Activated naive CD8-positive, alpha-beta T cell treated with anti-CD3 and anti-CD28 coated beads, Interleukin-2, amount 50 U/mL, for 24 hours (primary cell): Measurements from ENCODE around the gene C1orf115.
A peak's percentile ranks its signal among the peaks of the same experiment; 100 is the strongest.

Experiments used
- ATAC-seq: fragments of 150-1000 bp; cut with Tn5 transposase; one replicate; pipeline ENCODE4 v1.10.0; 2021
- DNase-seq: peaks from one replicate; pipeline ENCODE4 v3.0.0; 2021
- H3K27ac Mint-ChIP-seq: one replicate; pipeline ENCODE4 v1.8.0; 2021; ENCODE audit warnings: mild to moderate bottlenecking, mixed read lengths
- H3K27me3 Mint-ChIP-seq: one replicate; pipeline ENCODE4 v1.8.0; 2021; ENCODE audit warnings: mixed read lengths
- H3K36me3 Mint-ChIP-seq: one replicate; pipeline ENCODE4 v1.8.0; 2021; ENCODE audit warnings: low read depth, mixed read lengths
- H3K4me1 Mint-ChIP-seq: one replicate; pipeline ENCODE4 v1.8.0; 2021; ENCODE audit warnings: mixed read lengths
- H3K4me3 Mint-ChIP-seq: one replicate; pipeline ENCODE4 v1.8.0; 2021; ENCODE audit warnings: mild to moderate bottlenecking, moderate library complexity, mixed read lengths
- H3K9me3 Mint-ChIP-seq: one replicate; pipeline ENCODE4 v1.8.0; 2021; ENCODE audit warnings: mixed read lengths

Gene C1orf115

GRCh38 chr1:220684890-220685289, 5.3 kb upstream of the C1orf115 start:
- Mint-ChIP-seq H3K4me3 (no peak overlapping the region), H3K4me1 (peaks cover 3% of the 10 kb centered on the region), H3K36me3 (no peaks in the 10 kb centered on the region), H3K27me3 (peaks cover 3% of the 10 kb centered on the region), H3K27ac (no peak overlapping the region), H3K9me3 (no peaks in the 10 kb centered on the region)
- DNase-seq: no peak
- no peak for ATAC-seq

GRCh38 chr1:220685879-220686278, 4.3 kb upstream of the C1orf115 start:
- no peak overlapping the region for H3K27ac Mint-ChIP-seq
- H3K27me3 Mint-ChIP-seq: peaks cover 6% of the 10 kb centered on the region
- H3K4me3 Mint-ChIP-seq: no peak overlapping the region

GRCh38 chr1:220687809-220688208, 2.4 kb upstream of the C1orf115 start:
- peaks cover 5% of the 10 kb centered on the region for H3K4me1 Mint-ChIP-seq
- H3K4me3 Mint-ChIP-seq: no peak overlapping the region
- peaks cover 12% of the 10 kb centered on the region for H3K27me3 Mint-ChIP-seq
- H3K27ac Mint-ChIP-seq: no peak overlapping the region
- no peak for ATAC-seq
- no peak for DNase-seq
- H3K9me3 Mint-ChIP-seq: no peaks in the 10 kb centered on the region
- H3K36me3 Mint-ChIP-seq: no peaks in the 10 kb centered on the region

More at GRCh38 chr1:220685879-220686278, 4.3 kb upstream of the C1orf115 start:
- DNase-seq (no peak), ATAC-seq (no peak)
- H3K36me3 Mint-ChIP-seq: no peaks in the 10 kb centered on the region
- H3K9me3 Mint-ChIP-seq: no peaks in the 10 kb centered on the region
- H3K4me1 Mint-ChIP-seq: peaks cover 5% of the 10 kb centered on the region

- Mint-ChIP-seq H3K27me3 (peaks cover 16% of the 10 kb centered on the region), H3K4me3 (peak overlapping the region; percentile 71), H3K9me3 (no peaks in the 10 kb centered on the region), H3K4me1 (peaks cover 5% of the 10 kb centered on the region), H3K36me3 (no peaks in the 10 kb centered on the region), H3K27ac (no peak overlapping the region)
- ATAC-seq (no peak), DNase-seq (no peak)
Measured at GRCh38 chr1:220689666-220690065, 497 bp upstream of the C1orf115 start.

- ATAC-seq (no peak), DNase-seq (no peak)
- H3K4me3 Mint-ChIP-seq: peak overlapping the region; percentile 18
- peaks cover 16% of the 10 kb centered on the region for H3K27me3 Mint-ChIP-seq
- no peak overlapping the region for H3K27ac Mint-ChIP-seq
- H3K36me3 Mint-ChIP-seq: no peaks in the 10 kb centered on the region
- H3K4me1 Mint-ChIP-seq: peaks cover 5% of the 10 kb centered on the region
- H3K9me3 Mint-ChIP-seq: no peaks in the 10 kb centered on the region
Measured at GRCh38 chr1:220691053-220691684, 1.0 kb downstream of the C1orf115 start.

GRCh38 chr1:220692436-220693228, 2.5 kb downstream of the C1orf115 start:
- no peaks in the 10 kb centered on the region for H3K36me3 Mint-ChIP-seq
- H3K9me3 Mint-ChIP-seq: no peaks in the 10 kb centered on the region
- H3K27ac Mint-ChIP-seq: no peak overlapping the region
- H3K4me1 Mint-ChIP-seq: peaks cover 5% of the 10 kb centered on the region
- peaks cover 16% of the 10 kb centered on the region for H3K27me3 Mint-ChIP-seq
- no peak overlapping the region for H3K4me3 Mint-ChIP-seq
- ATAC-seq (no peak), DNase-seq (no peak)

GRCh38 chr1:220694866-220695382, 4.8 kb downstream of the C1orf115 start:
- ATAC-seq (no peak), DNase-seq (no peak)
- no peak overlapping the region for H3K27ac Mint-ChIP-seq
- H3K9me3 Mint-ChIP-seq: no peaks in the 10 kb centered on the region
- peaks cover 13% of the 10 kb centered on the region for H3K27me3 Mint-ChIP-seq
- H3K36me3 Mint-ChIP-seq: peaks cover 1% of the 10 kb centered on the region
- H3K4me1 Mint-ChIP-seq: peaks cover 2% of the 10 kb centered on the region
- no peak overlapping the region for H3K4me3 Mint-ChIP-seq

GRCh38 chr1:220695426-220695825, 5.3 kb downstream of the C1orf115 start:
- H3K9me3 Mint-ChIP-seq: no peaks in the 10 kb centered on the region
- DNase-seq (no peak), ATAC-seq (no peak)
- H3K27ac Mint-ChIP-seq: no peak overlapping the region
- H3K4me1 Mint-ChIP-seq: no peaks in the 10 kb centered on the region
- peaks cover 1% of the 10 kb centered on the region for H3K36me3 Mint-ChIP-seq
- H3K27me3 Mint-ChIP-seq: peaks cover 10% of the 10 kb centered on the region
- no peak overlapping the region for H3K4me3 Mint-ChIP-seq

GRCh38 chr1:220696226-220696862, 6.2 kb downstream of the C1orf115 start:
- no peak for DNase-seq
- H3K27me3 Mint-ChIP-seq: peaks cover 11% of the 10 kb centered on the region
- H3K4me3 Mint-ChIP-seq: no peak overlapping the region
- peaks cover 1% of the 10 kb centered on the region for H3K36me3 Mint-ChIP-seq
- H3K4me1 Mint-ChIP-seq: no peaks in the 10 kb centered on the region
- H3K9me3 Mint-ChIP-seq: no peaks in the 10 kb centered on the region
- ATAC-seq: no peak
- H3K27ac Mint-ChIP-seq: no peak overlapping the region

GRCh38 chr1:220696863-220697231, 6.7 kb downstream of the C1orf115 start:
- ATAC-seq (no peak), DNase-seq (no peak)
- no peak overlapping the region for H3K4me3 Mint-ChIP-seq
- H3K27me3 Mint-ChIP-seq: peaks cover 10% of the 10 kb centered on the region
- no peaks in the 10 kb centered on the region for H3K4me1 Mint-ChIP-seq
- H3K36me3 Mint-ChIP-seq: peaks cover 1% of the 10 kb centered on the region
- H3K27ac Mint-ChIP-seq: no peak overlapping the region
- no peaks in the 10 kb centered on the region for H3K9me3 Mint-ChIP-seq

- no peaks in the 10 kb centered on the region for H3K9me3 Mint-ChIP-seq
- DNase-seq: no peak
- H3K4me1 Mint-ChIP-seq: no peaks in the 10 kb centered on the region
- H3K27me3 Mint-ChIP-seq: peaks cover 8% of the 10 kb centered on the region
- H3K27ac Mint-ChIP-seq: no peak overlapping the region
- H3K4me3 Mint-ChIP-seq: no peak overlapping the region
- peaks cover 1% of the 10 kb centered on the region for H3K36me3 Mint-ChIP-seq
- ATAC-seq: no peak
Measured at GRCh38 chr1:220697326-220697725, 7.2 kb downstream of the C1orf115 start.

- Mint-ChIP-seq H3K27me3 (peaks cover 7% of the 10 kb centered on the region), H3K9me3 (no peaks in the 10 kb centered on the region), H3K27ac (no peak overlapping the region), H3K36me3 (peaks cover 1% of the 10 kb centered on the region), H3K4me1 (no peaks in the 10 kb centered on the region), H3K4me3 (no peak overlapping the region)
- DNase-seq: no peak
- ATAC-seq: no peak
Measured at GRCh38 chr1:220698607-220699016, 8.4 kb downstream of the C1orf115 start.

- H3K27ac Mint-ChIP-seq: no peak overlapping the region
- H3K4me1 Mint-ChIP-seq: no peaks in the 10 kb centered on the region
- peaks cover 1% of the 10 kb centered on the region for H3K36me3 Mint-ChIP-seq
- no peak overlapping the region for H3K4me3 Mint-ChIP-seq
- no peaks in the 10 kb centered on the region for H3K9me3 Mint-ChIP-seq
- no peak for ATAC-seq
- DNase-seq: no peak
- peaks cover 9% of the 10 kb centered on the region for H3K27me3 Mint-ChIP-seq
Measured at GRCh38 chr1:220699044-220699443, 8.9 kb downstream of the C1orf115 start.

- Mint-ChIP-seq H3K27me3 (peaks cover 9% of the 10 kb centered on the region), H3K36me3 (peaks cover 1% of the 10 kb centered on the region), H3K4me1 (no peaks in the 10 kb centered on the region), H3K27ac (no peak overlapping the region), H3K4me3 (no peak overlapping the region), H3K9me3 (no peaks in the 10 kb centered on the region)
- DNase-seq: no peak
- ATAC-seq: no peak
Measured at GRCh38 chr1:220700556-220701179, 10.5 kb downstream of the C1orf115 start.
